SU-DHL-6 (cell line): ENCODE measurements around the gene AKTIP.

Experiments
- H2AFZ ChIP-seq: fragments of 200-600 bp; sonication (generic); 2 replicates; pipeline ENCODE4 v1.6.1; 2014; ENCODE audit warnings: low read depth, mild to moderate bottlenecking, moderate library complexity, mixed read lengths, antibody characterized with exemption, low read length; ENCODE audit not compliant: severe bottlenecking
- H3F3A ChIP-seq: fragments of 200-600 bp; shearing (Covaris generic); 2 replicates; pipeline ENCODE4 v1.6.0; 2016; ENCODE audit warnings: antibody characterized with exemption, mild to moderate bottlenecking; ENCODE audit not compliant: insufficient read depth
- H3K27ac ChIP-seq: fragments of 200-600 bp; sonication (generic); 2 replicates; pipeline ENCODE4 v1.5.1; 2016; ENCODE audit warnings: low read depth, mild to moderate bottlenecking, low read length, moderate library complexity, mixed read lengths
- H3K27me3 ChIP-seq: fragments of 200-600 bp; sonication (generic), shearing (Covaris generic); 2 replicates; pipeline ENCODE4 v1.6.0; 2014; ENCODE audit warnings: mild to moderate bottlenecking, low read length
- H3K36me3 ChIP-seq: fragments of 200-600 bp; sonication (generic); 2 replicates; pipeline ENCODE4 v1.6.1; 2014; ENCODE audit warnings: mild to moderate bottlenecking, low read length, mixed read lengths
- H3K4me2 ChIP-seq: fragments of 300-600, 200-600 bp; shearing (Covaris generic), sonication (generic); 2 replicates; pipeline ENCODE4 v1.6.0; 2014; ENCODE audit warnings: low read length, low read depth, mild to moderate bottlenecking; ENCODE audit not compliant: poor library complexity, severe bottlenecking
- H3K4me3 ChIP-seq: fragments of 200-600 bp; sonication (generic); 2 replicates; pipeline ENCODE4 v1.5.1; 2014; ENCODE audit warnings: antibody characterized with exemption, low read length, mild to moderate bottlenecking, mixed read lengths; ENCODE audit not compliant: insufficient read depth, poor library complexity, severe bottlenecking
- H3K79me2 ChIP-seq: fragments of 200-600 bp; sonication (generic); 2 replicates; pipeline ENCODE4 v1.6.1; 2014; ENCODE audit warnings: mild to moderate bottlenecking, low read length, moderate library complexity; ENCODE audit not compliant: insufficient read depth
- H3K9ac ChIP-seq: fragments of 200-600 bp; sonication (generic); 2 replicates; pipeline ENCODE4 v1.7.0; 2014; ENCODE audit warnings: mild to moderate bottlenecking, low read length
- H3K9me2 ChIP-seq: fragments of 200-600 bp; sonication (generic); replicated peaks from 2 replicates; pipeline ENCODE4 v1.6.1; 2014; ENCODE audit warnings: low read length; ENCODE audit not compliant: insufficient read depth
- H3K9me3 ChIP-seq: fragments of 200-600 bp; sonication (generic); 2 replicates; pipeline ENCODE4 v1.6.1; 2014; ENCODE audit warnings: low read length, mixed read lengths; ENCODE audit not compliant: insufficient read depth
- H4K20me1 ChIP-seq: fragments of 200-600 bp; sonication (generic); 2 replicates; pipeline ENCODE4 v1.6.1; 2014; ENCODE audit warnings: low read depth, mild to moderate bottlenecking, antibody characterized with exemption, low read length, moderate library complexity, mixed read lengths
- EZH2phosphoT487 ChIP-seq: fragments of 200-600 bp; sonication (generic), shearing (Covaris generic); conservative IDR thresholded peaks from 2 replicates; pipeline ENCODE4 v1.6.1; 2018; ENCODE audit warnings: mild to moderate bottlenecking, antibody characterized with exemption, low read length, moderate library complexity, mixed read lengths
- TF ChIP-seq, protein P1 (sequence below): fragments of 200-600 bp; sonication (generic); IDR thresholded peaks from one replicate; pipeline ENCODE4 v1.5.1; 2017; ENCODE audit warnings: antibody characterized with exemption, mild to moderate bottlenecking, low read length, moderate library complexity; ENCODE audit not compliant: insufficient read depth, poor library complexity, severe bottlenecking

Gene AKTIP

DNA sequence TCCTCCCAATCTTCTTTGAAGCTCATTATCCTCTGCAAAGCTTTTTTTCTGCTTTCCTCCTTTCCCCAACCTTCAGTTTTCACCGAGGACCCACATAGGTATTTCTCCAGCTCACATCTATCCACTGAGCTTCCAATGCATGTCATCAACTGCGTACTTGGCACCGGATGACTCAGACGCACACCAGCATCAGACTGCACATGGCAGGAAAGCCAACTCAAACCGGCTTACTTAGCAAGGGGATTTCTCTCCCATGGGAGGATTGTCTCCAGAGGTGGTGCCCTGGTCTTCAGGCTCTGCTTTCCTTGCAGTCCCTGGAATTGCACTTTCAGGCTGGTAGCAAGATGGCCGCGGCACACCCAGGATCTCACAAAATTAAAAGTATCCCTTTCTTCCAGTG is 1.7 kb upstream of the AKTIP start:
- Histone ChIP-seq H3K27me3 (no peaks in the 10 kb centered on the region), H4K20me1 (no peaks in the 10 kb centered on the region), H3K36me3 (no peaks in the 10 kb centered on the region), H3K4me2 (peak overlapping the region; percentile 69), H3K9me2 (no peaks in the 10 kb centered on the region), H3F3A (no peaks in the 10 kb centered on the region), H3K4me3 (no peak overlapping the region), H3K79me2 (no peaks in the 10 kb centered on the region), H3K9me3 (no peaks in the 10 kb centered on the region), H2AFZ (no peak overlapping the region), H3K9ac (peak overlapping the region; percentile 73; the same call in 1 of the 2 replicates), H3K27ac (no peak overlapping the region)
- no peak for TF ChIP-seq EZH2phosphoT487
- TF ChIP-seq, protein P1, sequence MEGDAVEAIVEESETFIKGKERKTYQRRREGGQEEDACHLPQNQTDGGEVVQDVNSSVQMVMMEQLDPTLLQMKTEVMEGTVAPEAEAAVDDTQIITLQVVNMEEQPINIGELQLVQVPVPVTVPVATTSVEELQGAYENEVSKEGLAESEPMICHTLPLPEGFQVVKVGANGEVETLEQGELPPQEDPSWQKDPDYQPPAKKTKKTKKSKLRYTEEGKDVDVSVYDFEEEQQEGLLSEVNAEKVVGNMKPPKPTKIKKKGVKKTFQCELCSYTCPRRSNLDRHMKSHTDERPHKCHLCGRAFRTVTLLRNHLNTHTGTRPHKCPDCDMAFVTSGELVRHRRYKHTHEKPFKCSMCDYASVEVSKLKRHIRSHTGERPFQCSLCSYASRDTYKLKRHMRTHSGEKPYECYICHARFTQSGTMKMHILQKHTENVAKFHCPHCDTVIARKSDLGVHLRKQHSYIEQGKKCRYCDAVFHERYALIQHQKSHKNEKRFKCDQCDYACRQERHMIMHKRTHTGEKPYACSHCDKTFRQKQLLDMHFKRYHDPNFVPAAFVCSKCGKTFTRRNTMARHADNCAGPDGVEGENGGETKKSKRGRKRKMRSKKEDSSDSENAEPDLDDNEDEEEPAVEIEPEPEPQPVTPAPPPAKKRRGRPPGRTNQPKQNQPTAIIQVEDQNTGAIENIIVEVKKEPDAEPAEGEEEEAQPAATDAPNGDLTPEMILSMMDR: no peak

DNA sequence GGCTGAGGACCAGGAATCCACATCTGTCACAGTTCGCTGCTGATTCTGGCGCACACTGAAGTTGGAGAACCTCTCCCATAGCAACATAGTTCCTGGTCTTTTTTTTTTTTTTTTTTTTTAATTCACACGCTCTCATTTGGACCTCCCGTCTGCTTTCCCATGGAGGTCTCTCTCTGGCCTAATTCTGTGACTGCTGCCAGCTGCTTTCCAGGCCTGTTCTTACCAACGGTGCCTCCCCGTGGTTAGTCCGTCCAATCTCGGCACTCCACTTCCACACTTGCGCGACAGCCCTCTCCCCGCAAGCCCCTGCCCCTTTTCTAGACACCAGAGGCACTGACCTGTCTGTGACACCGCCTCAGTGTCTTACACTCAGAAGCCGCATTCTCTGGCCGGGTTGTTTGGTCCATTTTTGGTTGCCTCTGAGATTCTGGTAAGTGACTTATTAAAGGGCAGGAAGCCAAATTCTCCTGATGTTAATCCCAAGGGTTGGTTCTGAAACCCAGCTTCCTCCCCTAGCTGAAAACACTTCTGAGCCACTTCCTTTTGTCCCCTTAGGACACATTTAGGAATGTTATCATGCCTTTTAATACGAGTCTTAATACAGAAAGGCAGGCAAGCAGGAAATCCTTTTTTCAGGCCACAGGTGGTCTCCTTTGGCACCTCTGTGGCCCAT is 1.1 kb upstream of the AKTIP start:
- peak overlapping the region; percentile 73 for H3K9ac ChIP-seq
- H3F3A ChIP-seq: no peaks in the 10 kb centered on the region
- H3K79me2 ChIP-seq: no peaks in the 10 kb centered on the region
- no peaks in the 10 kb centered on the region for H3K27me3 ChIP-seq
- H3K27ac ChIP-seq: no peak overlapping the region
- no peaks in the 10 kb centered on the region for H3K9me2 ChIP-seq
- H3K4me2 ChIP-seq: peak overlapping the region; percentile 69
- no peaks in the 10 kb centered on the region for H4K20me1 ChIP-seq
- no peak overlapping the region for H2AFZ ChIP-seq
- TF ChIP-seq EZH2phosphoT487: no peak
- TF ChIP-seq, protein P1: no peak
- no peaks in the 10 kb centered on the region for H3K36me3 ChIP-seq
- peak overlapping the region; percentile 79 for H3K4me3 ChIP-seq
- no peaks in the 10 kb centered on the region for H3K9me3 ChIP-seq

DNA sequence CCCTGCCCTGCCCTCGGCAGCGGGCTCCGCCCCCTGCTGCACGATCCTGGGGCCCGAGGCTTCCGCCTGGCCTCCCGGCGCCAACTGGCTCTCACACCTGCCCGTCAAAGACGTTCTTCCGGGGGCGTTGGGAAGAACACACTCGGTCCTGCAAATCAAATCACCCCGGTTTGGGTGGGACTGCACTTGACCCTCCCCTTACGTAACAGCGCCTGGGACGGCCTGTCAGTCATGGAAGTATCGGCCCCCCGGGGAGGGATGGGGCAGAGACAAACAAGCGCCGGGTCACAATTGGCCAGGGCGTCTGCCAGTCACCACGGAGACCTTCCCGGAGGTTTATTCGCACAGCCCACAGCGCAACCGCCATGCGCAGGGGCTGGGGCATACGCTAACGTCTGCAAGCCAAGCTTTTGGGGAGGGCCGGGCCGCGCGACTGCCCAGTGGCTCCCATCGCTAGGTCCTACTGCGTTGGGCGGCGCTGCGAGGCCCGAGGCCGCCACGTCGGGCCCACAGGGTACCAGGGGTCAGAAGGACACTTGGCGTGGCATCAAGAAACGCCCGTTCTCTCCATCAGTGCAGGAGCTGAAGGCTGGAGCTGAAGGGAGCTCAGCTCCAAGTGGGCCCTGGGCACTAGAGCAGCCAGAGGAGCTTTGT is 388 bp upstream of the AKTIP start:
- Histone ChIP-seq H3K9me3 (no peaks in the 10 kb centered on the region), H4K20me1 (no peaks in the 10 kb centered on the region), H3F3A (no peaks in the 10 kb centered on the region), H2AFZ (peak overlapping the region; percentile 81), H3K4me3 (peak overlapping the region; percentile 79), H3K36me3 (no peaks in the 10 kb centered on the region), H3K27me3 (no peaks in the 10 kb centered on the region), H3K9me2 (no peaks in the 10 kb centered on the region), H3K79me2 (no peaks in the 10 kb centered on the region), H3K9ac (peak overlapping the region; percentile 82), H3K27ac (peak overlapping the region; percentile 54), H3K4me2 (peak overlapping the region; percentile 69)
- no peak for TF ChIP-seq EZH2phosphoT487
- TF ChIP-seq, protein P1: no peak
